SK-N-MC (cell line): ENCODE data around the gene NUMB.

Experiments used
- EZH2 ChIP-seq: fragments of 200-600 bp; sonication (generic); IDR thresholded peaks from one replicate; pipeline ENCODE4 v1.6.1; 2017; ENCODE audit warnings: antibody characterized with exemption
- FOXP2 ChIP-seq: optimal IDR thresholded peaks from 2 replicates; pipeline ENCODE3; 2011; ENCODE audit warnings: mild to moderate bottlenecking, moderate library complexity; ENCODE audit not compliant: insufficient read depth; ENCODE audit errors: extremely low read length, control extremely low read depth
- POLR2AphosphoS5 ChIP-seq: IDR thresholded peaks from 2 replicates; pipeline ENCODE4 v1.6.1; 2012; ENCODE audit warnings: mild to moderate bottlenecking, low read depth, low read length, borderline replicate concordance

- TF ChIP-seq POLR2AphosphoS5 (no peak), FOXP2 (no peak), EZH2 (no peak)
Measured at GRCh38 chr14:73234586-73235394, 223.6 kb downstream of the NUMB start.
